TTC549 (cell line): Measurements from ENCODE around the gene ACADS.
A peak's percentile ranks its signal among the peaks of the same experiment; 100 is the strongest.

Source experiments
- FAIRE-seq: peaks from 2 replicates; lab custom pipeline; 2012; peaks lifted over from hg19 to GRCh38; lab: Jason Lieb, UNC

ACADS gene

GRCh38 chr12:120700886-120701285 is 24.7 kb upstream of the ACADS start:
- FAIRE-seq: no peak

GRCh38 chr12:120702637-120703036 is 23.0 kb upstream of the ACADS start:
- FAIRE-seq: no peak

- no peak for FAIRE-seq
These were observed 22.2 kb upstream of the ACADS start for GRCh38 chr12:120703311-120703942.

- no peak for FAIRE-seq
These were observed 20.0 kb upstream of the ACADS start for GRCh38 chr12:120705618-120706017.

- no peak for FAIRE-seq
These were observed 19.6 kb upstream of the ACADS start for GRCh38 chr12:120706029-120706428.

- no peak for FAIRE-seq
These were observed 17.0 kb upstream of the ACADS start for GRCh38 chr12:120708651-120709050.

- FAIRE-seq: no peak
These were observed 15.4 kb upstream of the ACADS start, which contains the start of gene UNC119B for GRCh38 chr12:120710031-120710804. UNC119B (plus strand) TSS chr12:120710458; CDS start chr12:120710475, 17 bp downstream.

GRCh38 chr12:120710805-120711296 is 14.8 kb upstream of the ACADS start:
- no peak for FAIRE-seq

GRCh38 chr12:120711411-120711810 is 14.2 kb upstream of the ACADS start:
- FAIRE-seq: no peak

- FAIRE-seq: no peak
These were observed 13.0 kb upstream of the ACADS start for GRCh38 chr12:120712610-120713009.

- peak; percentile 53 for FAIRE-seq
These were observed 11.7 kb upstream of the ACADS start for GRCh38 chr12:120713861-120714482.

GRCh38 chr12:120718055-120718454 is 7.6 kb upstream of the ACADS start:
- no peak for FAIRE-seq

- no peak for FAIRE-seq
These were observed 6.6 kb upstream of the ACADS start for GRCh38 chr12:120719072-120719471.

- FAIRE-seq: no peak
These were observed 6.0 kb upstream of the ACADS start for GRCh38 chr12:120719496-120720233.

- FAIRE-seq: no peak
These were observed 5.2 kb upstream of the ACADS start for GRCh38 chr12:120720234-120720986.

- FAIRE-seq: no peak
These were observed 4.4 kb upstream of the ACADS start for GRCh38 chr12:120720987-120721801.

- FAIRE-seq: no peak
These were observed 3.8 kb upstream of the ACADS start for GRCh38 chr12:120721866-120722265.

GRCh38 chr12:120722784-120723183 is 2.8 kb upstream of the ACADS start:
- FAIRE-seq: no peak

- FAIRE-seq: no peak
These were observed 906 bp upstream of the ACADS start for GRCh38 chr12:120724720-120725119.

GRCh38 chr12:120725151-120725658 is 421 bp upstream of the ACADS start:
- no peak for FAIRE-seq

- no peak for FAIRE-seq
These were observed 826 bp downstream of the ACADS start for GRCh38 chr12:120726510-120726793.
